ENCODE measurements around the gene KRT7. TPM values are rescaled to one million over a fixed set of nuclear protein-coding genes. Genes with fewer than 3 reads are reported as not detected.

The KRT7 gene
- total RNA-seq, 4 donors from 2014 or later = 95.8 to 176 (median 123) TPM

- WGBS = 75% methylated on average over 2 of the region's 2 CpGs
- Histone ChIP-seq H3K4me3 (no peak overlapping the region), H3K36me3 (no peaks in the 10 kb centered on the region), H3K27me3 (no peaks in the 10 kb centered on the region), H3K4me1 (peaks cover 84% of the 10 kb centered on the region), H3K27ac (peak overlapping the region; percentile 71), H3K9me3 (no peaks in the 10 kb centered on the region)
- DNase-seq (ENCODE audit: low spot score in 2 of 2) = no peak
- no peak for TF ChIP-seq POLR2A (IDR thresholded peaks at IDR 0.05)
- no peak for TF ChIP-seq CTCF (IDR thresholded peaks at IDR 0.05)
- no peak for TF ChIP-seq EP300 (IDR thresholded peaks at IDR 0.05)
- no peak for TF ChIP-seq POLR2AphosphoS5 (IDR thresholded peaks at IDR 0.05)
Observed at GRCh38 chr12:52207106-52207505, 25.9 kb upstream of the KRT7 start.

GRCh38 chr12:52207895-52208294 is 25.1 kb upstream of the KRT7 start:
- Histone ChIP-seq H3K36me3 (no peaks in the 10 kb centered on the region), H3K9me3 (no peaks in the 10 kb centered on the region), H3K4me3 (no peak overlapping the region), H3K27ac (peak overlapping the region; percentile 71), H3K4me1 (peaks cover 77% of the 10 kb centered on the region), H3K27me3 (no peaks in the 10 kb centered on the region)
- 24% methylated on average over 10 of the region's 10 CpGs for WGBS
- DNase-seq (ENCODE audit: low spot score in 2 of 2) = peak in 1 of 2 donors; percentile 89
- peak in 1 of 3 donors; percentile 64 for TF ChIP-seq POLR2AphosphoS5 (IDR thresholded peaks at IDR 0.05)
- TF ChIP-seq CTCF (IDR thresholded peaks at IDR 0.05) = no peak

GRCh38 chr12:52208424-52209165 is 24.4 kb upstream of the KRT7 start:
- Histone ChIP-seq H3K36me3 (no peaks in the 10 kb centered on the region), H3K27ac (peak overlapping the region; percentile 71), H3K4me1 (peaks cover 76% of the 10 kb centered on the region), H3K9me3 (no peaks in the 10 kb centered on the region), H3K27me3 (no peaks in the 10 kb centered on the region), H3K4me3 (no peak overlapping the region)
- WGBS = 36% methylated on average over 18 of the region's 18 CpGs
- TF ChIP-seq CTCF (IDR thresholded peaks at IDR 0.05) (no peak), EP300 (IDR thresholded peaks at IDR 0.05) (no peak), POLR2AphosphoS5 (IDR thresholded peaks at IDR 0.05) (no peak), POLR2A (IDR thresholded peaks at IDR 0.05) (no peak)
- DNase-seq (ENCODE audit: low spot score in 2 of 2) = peak in 1 of 2 donors; percentile 74

- Histone ChIP-seq H3K4me1 (peaks cover 77% of the 10 kb centered on the region), H3K9me3 (no peaks in the 10 kb centered on the region), H3K27ac (peak overlapping the region; percentile 42), H3K4me3 (no peak overlapping the region), H3K36me3 (no peaks in the 10 kb centered on the region), H3K27me3 (no peaks in the 10 kb centered on the region)
- no peak for TF ChIP-seq POLR2A (IDR thresholded peaks at IDR 0.05)
- no peak for TF ChIP-seq CTCF (IDR thresholded peaks at IDR 0.05)
- TF ChIP-seq POLR2AphosphoS5 (IDR thresholded peaks at IDR 0.05) = peak in 1 of 3 donors; percentile 42
- 69% methylated on average over 8 of the region's 8 CpGs for WGBS
- DNase-seq (ENCODE audit: low spot score in 2 of 2) = peak in 1 of 2 donors; percentile 72
Observed at GRCh38 chr12:52209321-52209720, 23.7 kb upstream of the KRT7 start.

- Histone ChIP-seq H3K27me3 (no peaks in the 10 kb centered on the region), H3K36me3 (no peaks in the 10 kb centered on the region), H3K27ac (peak overlapping the region; percentile 42), H3K9me3 (no peaks in the 10 kb centered on the region), H3K4me1 (peaks cover 72% of the 10 kb centered on the region), H3K4me3 (no peak overlapping the region)
- peak in 1 of 3 donors; percentile 23 for TF ChIP-seq POLR2AphosphoS5 (IDR thresholded peaks at IDR 0.05)
- TF ChIP-seq CTCF (IDR thresholded peaks at IDR 0.05) = no peak
- peak in 1 of 2 donors; percentile 89 for DNase-seq (ENCODE audit: low spot score in 2 of 2)
- 55% methylated on average over 7 of the region's 7 CpGs for WGBS
Observed at GRCh38 chr12:52210186-52210924, 22.7 kb upstream of the KRT7 start.

Measured in suprapubic skin (tissue), 4 donors.